Muscle layer of duodenum (tissue), 2 donors: ENCODE results near the gene UTS2B.
"Not testable (repeated sequence)": the region's sequence is repeated elsewhere in the genome, so short reads cannot be mapped to it uniquely, and the experiment has no call there.

Experiments used
- H3K27ac ChIP-seq: one replicate; pipeline ENCODE4 v1.7.0; 2013; ENCODE audit warnings: mild to moderate bottlenecking, low read length
- H3K27me3 ChIP-seq: one replicate; pipeline ENCODE4 v1.7.0; 2013; ENCODE audit warnings: low read depth, mild to moderate bottlenecking, control low read depth, low read length
- H3K36me3 ChIP-seq, 2 donors: one replicate each; pipeline ENCODE4 v1.7.0; 2013; ENCODE audit warnings: low read length in 2 of 2, control low read depth in 1 of 2, mild to moderate bottlenecking in 1 of 2; ENCODE audit not compliant: insufficient read depth in 2 of 2, control insufficient read depth in 1 of 2
- H3K4me1 ChIP-seq, 2 donors: one replicate each; pipeline ENCODE4 v1.7.0; 2013; ENCODE audit warnings: low read length in 2 of 2, mild to moderate bottlenecking in 2 of 2, control low read depth in 1 of 2, moderate library complexity in 1 of 2; ENCODE audit not compliant: insufficient read depth in 2 of 2, control insufficient read depth in 1 of 2
- H3K4me3 ChIP-seq, 2 donors: one replicate each; pipeline ENCODE4 v1.7.0; 2013; ENCODE audit warnings: low read length in 2 of 2, low read depth in 1 of 2, mild to moderate bottlenecking in 1 of 2
- H3K9me3 ChIP-seq, 2 donors: one replicate each; pipeline ENCODE4 v1.7.0; 2013; ENCODE audit warnings: low read length in 2 of 2, control low read depth in 1 of 2, mild to moderate bottlenecking in 1 of 2; ENCODE audit not compliant: control insufficient read depth in 1 of 2
- donor health status: healthy.

The UTS2B gene

DNA sequence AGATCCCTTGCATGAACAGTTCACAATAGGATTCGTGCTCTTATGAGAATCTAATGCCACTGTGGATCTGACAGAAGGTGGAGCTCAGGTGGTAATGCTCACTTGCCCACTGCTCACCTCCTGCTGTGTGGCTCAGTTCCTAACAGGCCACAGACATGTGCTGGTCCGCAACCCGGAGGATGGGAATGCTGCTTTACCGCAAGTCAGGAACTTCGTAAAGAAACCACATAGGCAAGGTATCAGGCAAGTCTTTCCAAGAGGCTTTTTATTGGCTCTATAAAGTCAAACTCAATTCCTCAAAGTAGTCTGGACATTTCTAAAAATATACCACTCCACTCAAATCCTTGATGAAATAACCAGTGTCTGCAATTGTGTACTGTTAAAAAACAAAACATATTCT, 75.2 kb downstream of the UTS2B start:
- H3K4me1 ChIP-seq: peaks cover 0 to 5% of the 10 kb centered on the region in 2 donors
- H3K36me3 ChIP-seq: no peaks in the 10 kb centered on the region
- no peak overlapping the region for H3K27ac ChIP-seq

DNA sequence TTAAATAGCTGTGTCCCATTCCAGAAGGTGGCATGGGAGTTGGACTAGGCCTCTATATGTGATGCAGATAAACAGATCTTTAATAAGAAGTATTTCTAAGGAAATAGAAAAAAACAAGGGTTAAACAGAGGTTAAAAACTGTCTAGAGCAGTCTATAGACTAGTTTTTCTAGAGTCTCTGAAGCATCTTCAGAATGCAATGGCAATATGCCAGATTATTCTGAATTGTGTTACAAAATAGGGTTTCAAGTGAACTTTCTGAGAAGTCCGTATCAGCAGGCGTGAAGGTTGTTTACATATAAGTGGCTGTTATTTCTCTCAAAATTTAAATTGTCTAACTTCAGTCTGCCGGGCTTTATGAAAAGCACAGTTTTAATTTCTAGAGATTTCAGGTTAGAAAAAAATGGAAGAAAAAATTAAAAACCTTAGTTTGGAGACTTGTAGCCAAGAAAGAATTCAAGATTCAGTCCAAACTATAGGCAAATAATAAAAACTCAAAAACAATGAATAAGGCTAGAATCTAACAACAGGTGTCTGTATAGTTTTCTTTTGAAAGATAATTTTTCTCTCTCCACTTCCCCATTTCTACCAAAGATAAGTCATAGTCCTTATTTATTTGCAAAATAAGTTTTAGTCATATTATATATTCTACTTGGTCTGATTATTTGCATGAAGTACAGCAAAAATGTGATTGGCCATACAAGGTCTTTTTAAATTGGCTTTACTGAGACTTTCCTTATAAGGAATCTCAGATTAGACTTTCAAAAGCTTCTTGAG, 76.0 kb downstream of the UTS2B start:
- no peak overlapping the region for H3K27ac ChIP-seq
- H3K4me1 ChIP-seq: peaks cover 0 to 5% of the 10 kb centered on the region in 2 donors
- H3K27me3 ChIP-seq: no peaks in the 10 kb centered on the region
- H3K9me3 ChIP-seq: no peaks in the 10 kb centered on the region
- H3K36me3 ChIP-seq: no peaks in the 10 kb centered on the region
- H3K4me3 ChIP-seq: no peak overlapping the region

More for the DNA sequence above, 75.2 kb downstream of the UTS2B start:
- H3K4me3 ChIP-seq: no peak overlapping the region
- H3K27me3 ChIP-seq: no peaks in the 10 kb centered on the region
- H3K9me3 ChIP-seq: no peaks in the 10 kb centered on the region

DNA sequence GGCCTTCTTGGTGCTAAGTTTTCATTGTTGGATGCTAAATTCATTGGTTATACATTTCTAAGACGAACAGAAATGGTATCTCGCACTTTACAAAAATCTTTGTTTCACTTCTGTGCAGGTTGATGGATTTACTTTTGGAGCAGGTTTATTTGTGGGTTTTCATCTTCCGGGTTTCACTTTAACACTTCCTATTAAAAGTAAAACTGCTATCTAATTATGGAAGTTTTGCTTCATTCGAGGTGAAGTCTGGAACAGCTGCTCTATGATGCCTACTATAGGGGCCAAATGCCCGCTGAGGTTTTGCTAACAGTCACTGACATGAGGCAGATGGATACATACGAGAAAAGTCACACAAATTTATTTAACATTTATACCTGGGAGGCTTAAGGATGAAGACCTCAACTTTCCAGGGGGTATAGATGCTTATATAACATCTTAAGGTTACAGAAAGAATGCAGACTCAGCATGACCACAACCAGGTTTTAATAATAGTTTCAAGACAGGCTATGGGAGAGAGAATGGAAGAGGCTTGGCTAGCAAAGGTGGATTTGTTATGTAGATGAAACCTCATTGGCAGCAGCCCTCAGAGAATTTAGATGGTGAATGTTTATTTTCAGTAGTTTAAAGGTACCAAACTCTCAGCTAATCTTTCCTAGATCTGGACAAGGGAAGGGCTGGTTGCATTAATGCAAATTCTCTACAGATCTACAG, 77.1 kb downstream of the UTS2B start:
- H3K4me1 ChIP-seq: peaks cover 0 to 5% of the 10 kb centered on the region in 2 donors
- H3K4me3 ChIP-seq: no peak overlapping the region
- no peaks in the 10 kb centered on the region for H3K36me3 ChIP-seq
- no peaks in the 10 kb centered on the region for H3K9me3 ChIP-seq
- H3K27me3 ChIP-seq: no peaks in the 10 kb centered on the region
- no peak overlapping the region for H3K27ac ChIP-seq

DNA sequence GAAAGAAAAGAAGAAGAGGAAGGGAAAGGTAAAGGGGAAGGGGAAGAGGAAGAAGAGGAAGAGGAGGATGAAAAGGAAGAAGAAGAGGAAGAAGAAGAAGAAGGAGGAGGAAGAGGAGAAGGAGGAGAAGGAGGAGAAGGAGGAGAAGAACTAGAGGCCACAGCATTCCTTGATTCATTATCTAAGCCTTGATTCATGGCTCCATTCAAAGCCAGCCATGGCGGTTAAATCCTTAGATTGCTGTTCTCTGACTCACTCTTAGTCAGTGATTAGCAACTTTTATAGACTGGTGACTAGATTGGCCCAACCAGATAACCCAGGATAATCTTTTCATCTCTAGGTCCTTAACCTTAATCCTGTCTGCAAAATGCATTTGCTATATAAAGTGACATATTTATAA, 83.7 kb downstream of the UTS2B start:
- no peaks in the 10 kb centered on the region for H3K36me3 ChIP-seq
- H3K27ac ChIP-seq: no peak overlapping the region
- H3K4me1 ChIP-seq: no peaks in the 10 kb centered on the region
- no peak overlapping the region for H3K4me3 ChIP-seq
- no peaks in the 10 kb centered on the region for H3K27me3 ChIP-seq
- H3K9me3 ChIP-seq: no peaks in the 10 kb centered on the region

DNA sequence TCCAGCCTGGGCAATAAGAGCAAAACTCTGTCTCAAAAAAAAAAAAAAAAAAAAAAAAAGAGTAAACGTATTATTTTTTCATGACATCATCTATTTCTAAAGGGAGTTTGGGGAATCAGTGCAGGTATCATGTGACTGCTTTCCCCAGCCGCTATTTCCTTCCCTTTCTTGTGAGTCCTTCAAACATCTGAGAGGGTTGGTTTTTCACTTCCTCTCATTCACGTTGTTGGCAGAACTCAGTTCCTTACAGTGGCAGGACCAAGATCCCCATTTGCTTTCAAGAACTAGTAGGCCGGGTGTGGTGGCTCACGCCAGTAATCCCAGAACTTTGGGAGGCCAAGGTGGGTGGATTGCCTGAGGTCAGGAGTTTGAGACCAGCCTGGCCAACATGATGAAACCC, 84.3 kb downstream of the UTS2B start:
- H3K36me3 ChIP-seq, H3K4me1 ChIP-seq, H3K27me3 ChIP-seq, H3K9me3 ChIP-seq, H3K4me3 ChIP-seq, H3K27ac ChIP-seq: not testable (repeated sequence)

DNA sequence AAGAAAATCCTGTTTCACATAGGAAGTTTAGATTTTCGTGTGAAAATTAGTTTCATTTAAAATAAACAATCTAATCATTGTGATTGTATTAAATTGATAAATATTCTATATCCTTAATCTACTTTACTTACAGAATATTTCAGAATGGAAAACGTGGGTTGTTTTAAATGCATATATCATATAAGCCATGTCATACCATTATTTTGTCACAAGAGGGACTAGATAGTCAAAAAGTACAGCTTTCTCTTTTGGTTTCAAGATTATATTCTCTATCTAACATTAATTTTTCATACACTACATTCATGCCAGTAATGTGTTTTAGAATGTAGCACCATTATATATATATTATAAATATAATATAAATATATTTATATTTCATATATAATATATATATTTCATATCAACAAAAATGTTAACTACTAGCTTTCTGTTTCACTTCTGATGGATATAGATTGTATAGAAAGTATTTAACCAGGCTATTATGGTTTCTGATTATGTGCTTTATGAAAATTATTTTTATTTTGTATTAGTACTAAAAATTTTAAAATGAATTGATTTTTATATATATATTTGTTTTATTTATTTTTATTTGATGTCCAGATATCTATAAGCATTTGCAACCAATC, 86.0 kb downstream of the UTS2B start:
- no peak overlapping the region for H3K4me3 ChIP-seq
- H3K9me3 ChIP-seq: no peaks in the 10 kb centered on the region
- H3K27me3 ChIP-seq: no peaks in the 10 kb centered on the region
- H3K27ac ChIP-seq: no peak overlapping the region
- H3K4me1 ChIP-seq: no peaks in the 10 kb centered on the region
- H3K36me3 ChIP-seq: no peaks in the 10 kb centered on the region

DNA sequence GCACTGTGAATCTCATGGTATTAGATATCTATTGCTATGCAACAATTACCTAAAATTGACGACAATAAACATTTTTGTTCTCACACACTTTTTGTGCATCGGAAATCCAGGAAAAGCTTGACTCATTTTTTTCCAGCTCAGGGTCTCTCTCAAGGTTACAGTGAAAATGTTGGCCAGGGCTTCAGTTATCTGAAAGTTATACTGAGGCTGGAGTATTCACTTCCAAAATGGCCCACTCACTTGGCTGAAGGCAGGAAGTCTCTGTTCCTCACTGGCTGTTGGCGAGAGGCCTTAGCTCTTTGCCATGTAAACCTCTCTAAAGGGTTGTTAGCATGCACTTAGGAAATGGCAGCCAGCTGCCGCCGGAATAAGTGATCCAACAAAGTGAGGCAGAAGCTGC, 89.8 kb downstream of the UTS2B start:
- Histone ChIP-seq H3K36me3 (no peaks in the 10 kb centered on the region), H3K27me3 (no peaks in the 10 kb centered on the region), H3K4me1 (no peaks in the 10 kb centered on the region), H3K9me3 (no peaks in the 10 kb centered on the region), H3K27ac (no peak overlapping the region), H3K4me3 (no peak overlapping the region)

DNA sequence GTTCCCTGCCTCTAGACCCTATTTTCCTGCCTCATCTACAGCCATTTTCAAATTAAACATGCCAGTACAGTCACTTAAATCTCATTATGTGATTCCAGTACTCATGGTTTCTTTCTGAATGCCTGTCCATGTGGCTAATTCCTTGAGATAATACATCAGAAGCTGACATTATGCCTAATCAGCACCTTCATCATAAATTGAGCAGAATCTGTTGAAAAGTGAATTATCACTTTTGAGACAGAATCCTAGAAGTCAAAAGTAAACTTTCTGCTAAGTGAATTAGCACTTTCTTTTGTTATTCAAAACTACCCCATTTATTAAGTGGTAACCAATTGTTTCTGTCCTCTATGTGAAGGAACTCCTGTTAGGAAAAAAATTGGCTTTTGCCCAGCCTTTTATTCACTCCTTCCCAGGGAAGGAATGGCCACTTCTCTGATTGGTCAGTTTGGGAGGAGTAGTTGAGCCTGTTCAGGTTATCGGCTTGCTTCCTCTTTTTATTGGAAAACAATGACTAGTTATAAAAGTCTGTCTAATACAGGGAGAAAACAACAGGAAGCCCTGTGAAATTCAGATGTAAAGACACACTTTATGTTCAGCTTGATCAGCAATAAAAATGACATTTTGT, 90.8 kb downstream of the UTS2B start:
- Histone ChIP-seq H3K27ac (no peak overlapping the region), H3K9me3 (no peaks in the 10 kb centered on the region), H3K4me3 (no peak overlapping the region), H3K27me3 (no peaks in the 10 kb centered on the region), H3K4me1 (no peaks in the 10 kb centered on the region), H3K36me3 (no peaks in the 10 kb centered on the region)

DNA sequence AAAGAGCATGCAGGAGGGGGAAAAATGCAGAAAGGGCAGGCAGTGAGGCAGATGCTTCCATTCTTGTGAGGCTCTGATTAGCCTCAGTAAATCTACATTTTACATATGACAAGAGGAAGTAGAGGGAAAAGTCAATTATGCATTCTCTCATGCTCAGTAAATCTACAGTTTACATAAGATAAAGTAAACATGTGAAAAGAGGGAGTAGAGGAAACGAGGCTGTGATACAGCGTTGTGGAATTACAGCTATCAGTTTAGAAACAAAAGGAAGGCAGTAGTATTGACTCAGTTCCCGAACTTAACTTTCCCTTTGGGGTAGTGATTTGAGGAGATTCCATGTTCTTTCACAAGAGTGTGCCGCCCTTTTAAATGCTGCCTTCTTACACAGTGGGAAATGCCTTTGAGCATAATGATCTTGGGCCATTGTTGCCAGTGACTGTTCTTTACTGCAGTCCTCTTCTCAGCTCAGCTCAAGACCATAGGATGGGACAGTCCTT, 92.0 kb downstream of the UTS2B start:
- Histone ChIP-seq H3K4me1 (no peaks in the 10 kb centered on the region), H3K9me3 (no peaks in the 10 kb centered on the region)

DNA sequence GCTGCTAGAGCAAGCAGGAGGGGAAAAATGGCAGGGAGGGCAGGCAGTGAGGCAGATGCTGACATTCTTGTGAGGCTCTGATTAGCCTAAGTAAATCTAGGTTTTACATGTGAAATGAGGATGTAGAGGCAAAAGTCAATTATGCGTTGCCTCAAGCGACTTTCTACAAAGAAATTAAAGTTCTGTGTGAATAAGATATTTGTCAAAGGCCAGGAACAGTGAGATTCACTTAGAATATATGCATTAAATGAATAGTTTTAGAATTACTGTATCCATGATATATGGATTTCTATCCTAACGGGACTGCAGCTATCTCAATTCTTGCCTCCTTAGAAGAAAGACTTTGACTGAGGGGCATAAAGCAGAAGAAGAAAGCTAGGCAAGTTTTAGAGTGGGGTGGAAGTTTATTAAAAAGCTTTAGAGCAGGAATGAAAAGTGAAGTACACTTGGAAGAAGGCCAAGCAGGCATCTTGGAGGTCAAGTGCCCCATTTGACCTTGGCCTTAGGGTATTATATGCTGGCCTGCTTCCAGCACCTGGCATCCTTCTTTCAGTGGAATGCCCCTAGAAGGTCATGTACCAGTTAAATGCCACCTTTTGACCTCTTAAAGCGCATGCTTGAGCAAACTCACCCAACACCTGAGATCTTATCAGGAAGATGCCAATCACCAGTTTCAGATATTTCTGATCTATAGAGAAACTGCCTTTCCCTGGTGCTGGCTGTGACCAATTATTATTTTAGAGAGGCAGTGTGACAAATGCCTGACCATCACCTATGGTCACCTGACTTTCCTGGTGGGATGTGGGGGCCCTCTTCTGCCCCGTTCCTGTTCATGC, 93.1 kb downstream of the UTS2B start:
- no peak overlapping the region for H3K4me3 ChIP-seq

More for the DNA sequence above, 92.0 kb downstream of the UTS2B start:
- Histone ChIP-seq H3K27ac (no peak overlapping the region), H3K27me3 (no peaks in the 10 kb centered on the region), H3K4me3 (no peak overlapping the region), H3K36me3 (no peaks in the 10 kb centered on the region)

More for the DNA sequence above, 93.1 kb downstream of the UTS2B start:
- Histone ChIP-seq H3K27me3 (no peaks in the 10 kb centered on the region), H3K36me3 (no peaks in the 10 kb centered on the region), H3K9me3 (no peaks in the 10 kb centered on the region), H3K4me1 (no peaks in the 10 kb centered on the region), H3K27ac (no peak overlapping the region)
